Measurements from ENCODE around the gene DICER1.
"Not testable (repeated sequence)": the region's sequence is repeated elsewhere in the genome, so short reads cannot be mapped to it uniquely, and the experiment has no call there.

The DICER1 gene

DNA sequence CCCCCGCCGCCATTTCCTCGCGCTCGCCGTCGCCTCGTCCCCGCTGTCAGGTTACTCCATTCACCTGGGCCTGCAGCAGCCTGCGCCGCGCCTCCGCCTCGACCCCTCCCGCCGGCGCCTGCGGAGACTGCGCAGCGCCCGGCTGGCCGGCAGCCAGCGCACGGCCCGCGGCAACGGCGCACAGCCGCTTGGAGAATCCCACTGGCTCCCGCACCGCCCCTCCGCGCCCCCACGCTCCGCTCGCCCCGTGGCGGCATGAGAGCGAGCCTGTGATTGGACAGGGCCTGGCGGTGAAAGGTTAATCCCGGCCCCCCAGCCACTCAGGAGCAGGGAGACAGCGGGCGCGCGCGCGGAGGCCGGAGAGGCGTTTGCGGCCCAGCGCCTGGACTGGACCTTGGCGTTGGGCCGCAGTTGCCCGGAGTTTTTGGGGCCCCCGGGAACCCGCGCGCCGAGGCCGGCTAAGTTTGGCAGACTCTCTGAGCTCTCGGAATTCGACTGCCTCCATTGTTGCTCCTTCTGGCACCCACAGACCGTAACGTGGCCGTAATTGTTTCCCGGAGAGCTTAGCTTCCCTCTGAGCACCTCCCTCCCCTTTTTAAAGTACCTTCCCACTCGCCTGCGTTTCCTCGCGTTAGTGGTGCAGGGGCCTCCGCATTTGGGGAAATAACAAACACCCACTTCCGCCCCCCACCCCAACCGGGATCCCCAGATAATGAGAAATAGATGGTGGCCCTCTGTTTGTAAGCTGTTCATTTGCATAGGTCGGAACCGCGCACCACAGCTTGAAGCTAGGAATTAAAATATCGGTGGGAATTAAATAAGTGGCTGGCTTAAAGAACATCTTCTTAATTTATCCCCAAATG lies at the start of gene DICER1:
DICER1 (minus strand) TSS at position 203 of the 863 bp plus-strand sequence. CDS start 24,071 bp downstream, outside the sequence.
- no peaks in the 10 kb centered on the region for H3K27me3 ChIP-seq (ENCODE audit: control insufficient read depth in 1 of 2, insufficient read depth in 2 of 2, low read length in 2 of 2)

DNA sequence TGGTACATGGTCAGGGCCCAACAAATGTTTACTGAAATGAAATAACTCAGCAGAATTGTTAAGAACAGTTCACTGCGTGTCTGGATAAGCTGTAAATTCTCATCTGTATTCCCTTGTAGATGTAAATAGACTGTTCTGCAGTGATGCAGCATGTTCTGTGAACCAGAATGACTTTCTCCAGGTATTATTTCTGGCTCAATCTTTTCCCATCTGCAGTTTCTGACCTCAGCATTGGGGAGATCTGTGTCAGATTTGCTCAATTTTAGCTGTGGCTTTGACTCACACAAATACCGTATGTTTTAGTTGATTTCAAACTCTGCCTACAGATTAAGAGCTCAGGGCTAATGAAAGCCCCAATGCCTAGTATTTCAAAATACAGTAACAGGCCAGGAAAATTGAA lies 49.2 kb upstream of the DICER1 start:
- no peaks in the 10 kb centered on the region for H3K4me1 ChIP-seq (ENCODE audit: control insufficient read depth, insufficient read depth, low read length)
- no peaks in the 10 kb centered on the region for H3K27me3 ChIP-seq (ENCODE audit: control insufficient read depth in 1 of 2, insufficient read depth in 2 of 2, low read length in 2 of 2)
- H3K27ac ChIP-seq (ENCODE audit: low read length) = no peak overlapping the region
- H3K36me3 ChIP-seq (ENCODE audit: control insufficient read depth in 2 of 2, insufficient read depth in 2 of 2, low read length in 2 of 2) = no peaks in the 10 kb centered on the region
- H3K9ac ChIP-seq (ENCODE audit: low read length in 2 of 2) = no peak overlapping the region
- no peaks in the 10 kb centered on the region for H3K9me3 ChIP-seq (ENCODE audit: control insufficient read depth in 2 of 2, low read length in 2 of 2)
- H3K4me3 ChIP-seq (ENCODE audit: low read length in 2 of 2) = no peak overlapping the region

More for the DNA sequence above, at the start of gene DICER1:
- Histone ChIP-seq H3K27ac (ENCODE audit: low read length) (peak within 1 kb of the TSS; percentile 93), H3K36me3 (ENCODE audit: control insufficient read depth in 2 of 2, insufficient read depth in 2 of 2, low read length in 2 of 2) (no peaks in the 10 kb centered on the region), H3K9ac (ENCODE audit: low read length in 2 of 2) (peak within 1 kb of the TSS; percentile 92 to 96), H3K9me3 (ENCODE audit: control insufficient read depth in 2 of 2, low read length in 2 of 2) (no peaks in the 10 kb centered on the region), H3K4me3 (ENCODE audit: low read length in 2 of 2) (peak within 1 kb of the TSS; percentile 77 to 81), H3K4me1 (ENCODE audit: control insufficient read depth, insufficient read depth, low read length) (peaks cover 16% of the 10 kb centered on the region)

DNA sequence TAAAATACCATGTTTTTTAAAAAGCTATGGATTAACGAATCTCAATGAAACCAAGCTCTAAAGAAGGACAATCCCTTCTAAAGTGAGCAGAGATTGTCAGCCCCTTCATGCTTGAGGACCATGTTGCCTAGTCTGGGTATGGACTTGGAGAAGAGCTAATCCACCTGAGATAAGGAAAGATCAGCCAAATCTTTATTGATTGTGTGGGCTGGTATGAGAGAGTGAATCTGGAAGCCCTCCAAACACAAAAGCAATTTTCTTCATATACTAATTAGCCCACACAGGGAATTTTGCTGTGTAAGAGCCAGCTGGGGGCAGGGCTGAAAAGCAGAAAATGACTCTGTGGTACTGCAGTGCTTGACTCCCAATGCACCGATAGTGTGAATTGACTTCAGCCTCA lies 47.4 kb upstream of the DICER1 start:
- no peaks in the 10 kb centered on the region for H3K9me3 ChIP-seq (ENCODE audit: control insufficient read depth in 2 of 2, low read length in 2 of 2)
- H3K36me3 ChIP-seq (ENCODE audit: control insufficient read depth in 2 of 2, insufficient read depth in 2 of 2, low read length in 2 of 2) = no peaks in the 10 kb centered on the region

DNA sequence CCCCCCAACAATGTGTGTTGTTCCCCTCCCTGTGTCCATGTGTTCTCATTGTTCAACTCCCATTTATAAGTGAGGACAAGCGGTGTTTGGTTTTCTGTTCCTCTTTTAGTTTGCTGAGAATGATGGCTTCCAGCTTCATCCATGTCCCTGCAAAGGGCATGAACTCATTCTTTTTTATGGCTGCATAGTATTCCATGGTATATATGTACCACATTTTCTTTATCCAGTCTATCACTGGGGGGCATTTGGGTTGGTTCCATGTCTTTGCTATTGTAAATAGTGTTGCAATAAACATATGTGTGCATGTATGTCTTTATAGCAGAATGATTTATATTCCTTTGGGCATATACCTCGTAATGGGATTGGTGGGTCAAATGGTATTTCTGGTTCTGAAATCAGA lies 44.4 kb upstream of the DICER1 start:
- not testable (repeated sequence) for H3K4me3 ChIP-seq (ENCODE audit: low read length in 2 of 2); H3K27ac ChIP-seq (ENCODE audit: low read length); H3K27me3 ChIP-seq (ENCODE audit: control insufficient read depth in 1 of 2, insufficient read depth in 2 of 2, low read length in 2 of 2); H3K9me3 ChIP-seq (ENCODE audit: control insufficient read depth in 2 of 2, low read length in 2 of 2); H3K9ac ChIP-seq (ENCODE audit: low read length in 2 of 2); H3K4me1 ChIP-seq (ENCODE audit: control insufficient read depth, insufficient read depth, low read length); H3K36me3 ChIP-seq (ENCODE audit: control insufficient read depth in 2 of 2, insufficient read depth in 2 of 2, low read length in 2 of 2)

More for the DNA sequence above, 47.4 kb upstream of the DICER1 start:
- Histone ChIP-seq H3K27ac (ENCODE audit: low read length) (no peak overlapping the region), H3K27me3 (ENCODE audit: control insufficient read depth in 1 of 2, insufficient read depth in 2 of 2, low read length in 2 of 2) (no peaks in the 10 kb centered on the region), H3K4me3 (ENCODE audit: low read length in 2 of 2) (no peak overlapping the region), H3K9ac (ENCODE audit: low read length in 2 of 2) (no peak overlapping the region), H3K4me1 (ENCODE audit: control insufficient read depth, insufficient read depth, low read length) (no peaks in the 10 kb centered on the region)

DNA sequence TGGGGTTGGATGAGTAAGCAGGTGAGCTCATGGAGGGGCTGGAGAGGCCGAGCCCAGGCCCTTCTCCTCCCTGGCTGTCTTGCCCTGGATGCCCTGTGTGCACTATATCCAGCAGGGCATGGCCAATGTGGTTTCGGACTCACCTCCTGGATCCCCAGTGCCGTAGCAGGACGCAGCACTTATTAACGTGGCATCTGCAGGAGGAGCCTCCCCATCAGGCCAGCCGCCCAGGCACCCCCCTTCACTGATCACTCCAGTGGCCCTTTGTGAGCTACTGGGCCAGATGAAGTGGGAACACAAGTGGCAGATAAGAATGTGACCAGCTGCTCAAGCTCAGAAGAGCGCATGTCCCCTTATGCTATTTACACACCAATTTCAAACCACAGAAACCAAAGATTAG lies 43.1 kb upstream of the DICER1 start:
- no peaks in the 10 kb centered on the region for H3K36me3 ChIP-seq (ENCODE audit: control insufficient read depth in 2 of 2, insufficient read depth in 2 of 2, low read length in 2 of 2)
- no peak overlapping the region for H3K9ac ChIP-seq (ENCODE audit: low read length in 2 of 2)
- no peak overlapping the region for H3K4me3 ChIP-seq (ENCODE audit: low read length in 2 of 2)
- H3K9me3 ChIP-seq (ENCODE audit: control insufficient read depth in 2 of 2, low read length in 2 of 2) = no peaks in the 10 kb centered on the region
- H3K4me1 ChIP-seq (ENCODE audit: control insufficient read depth, insufficient read depth, low read length) = no peaks in the 10 kb centered on the region
- H3K27me3 ChIP-seq (ENCODE audit: control insufficient read depth in 1 of 2, insufficient read depth in 2 of 2, low read length in 2 of 2) = no peaks in the 10 kb centered on the region
- H3K27ac ChIP-seq (ENCODE audit: low read length) = no peak overlapping the region

GRCh38 chr14:95199298-95199983 lies 42.1 kb upstream of the DICER1 start:
- Histone ChIP-seq H3K9ac (ENCODE audit: low read length in 2 of 2) (no peak overlapping the region), H3K36me3 (ENCODE audit: control insufficient read depth in 2 of 2, insufficient read depth in 2 of 2, low read length in 2 of 2) (no peaks in the 10 kb centered on the region)

GRCh38 chr14:95198320-95198719 lies 41.0 kb upstream of the DICER1 start:
- no peak overlapping the region for H3K9ac ChIP-seq (ENCODE audit: low read length in 2 of 2)
- no peaks in the 10 kb centered on the region for H3K27me3 ChIP-seq (ENCODE audit: control insufficient read depth in 1 of 2, insufficient read depth in 2 of 2, low read length in 2 of 2)
- H3K36me3 ChIP-seq (ENCODE audit: control insufficient read depth in 2 of 2, insufficient read depth in 2 of 2, low read length in 2 of 2) = no peaks in the 10 kb centered on the region
- H3K4me3 ChIP-seq (ENCODE audit: low read length in 2 of 2) = no peak overlapping the region
- H3K27ac ChIP-seq (ENCODE audit: low read length) = no peak overlapping the region
- no peaks in the 10 kb centered on the region for H3K9me3 ChIP-seq (ENCODE audit: control insufficient read depth in 2 of 2, low read length in 2 of 2)
- H3K4me1 ChIP-seq (ENCODE audit: control insufficient read depth, insufficient read depth, low read length) = no peaks in the 10 kb centered on the region

More at GRCh38 chr14:95199298-95199983, 42.1 kb upstream of the DICER1 start:
- no peaks in the 10 kb centered on the region for H3K27me3 ChIP-seq (ENCODE audit: control insufficient read depth in 1 of 2, insufficient read depth in 2 of 2, low read length in 2 of 2)
- H3K4me1 ChIP-seq (ENCODE audit: control insufficient read depth, insufficient read depth, low read length) = no peaks in the 10 kb centered on the region
- no peak overlapping the region for H3K4me3 ChIP-seq (ENCODE audit: low read length in 2 of 2)
- H3K27ac ChIP-seq (ENCODE audit: low read length) = no peak overlapping the region
- no peaks in the 10 kb centered on the region for H3K9me3 ChIP-seq (ENCODE audit: control insufficient read depth in 2 of 2, low read length in 2 of 2)

DNA sequence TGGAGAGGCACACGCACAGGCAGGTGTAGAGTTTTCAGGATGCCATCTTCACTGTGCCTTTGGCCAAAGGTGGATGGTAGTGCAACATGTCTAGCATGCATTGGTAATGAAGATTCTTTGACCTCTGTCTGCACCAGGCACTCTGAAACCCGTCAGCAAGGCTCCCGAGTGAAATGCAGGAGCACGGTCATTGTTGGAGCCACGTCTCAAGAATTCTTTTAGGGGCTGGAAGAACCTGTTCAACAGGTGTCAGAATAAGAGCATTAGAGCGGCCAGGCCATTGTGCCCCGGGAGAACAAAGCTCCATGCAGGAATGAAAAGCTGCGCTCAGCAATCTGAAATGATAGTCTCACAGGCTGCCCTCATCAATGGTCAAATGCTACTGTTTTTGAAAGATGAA lies 40.2 kb upstream of the DICER1 start:
- H3K4me1 ChIP-seq (ENCODE audit: control insufficient read depth, insufficient read depth, low read length) = no peaks in the 10 kb centered on the region
- no peaks in the 10 kb centered on the region for H3K9me3 ChIP-seq (ENCODE audit: control insufficient read depth in 2 of 2, low read length in 2 of 2)
- H3K27ac ChIP-seq (ENCODE audit: low read length) = no peak overlapping the region
- no peak overlapping the region for H3K9ac ChIP-seq (ENCODE audit: low read length in 2 of 2)
- H3K27me3 ChIP-seq (ENCODE audit: control insufficient read depth in 1 of 2, insufficient read depth in 2 of 2, low read length in 2 of 2) = no peaks in the 10 kb centered on the region
- no peaks in the 10 kb centered on the region for H3K36me3 ChIP-seq (ENCODE audit: control insufficient read depth in 2 of 2, insufficient read depth in 2 of 2, low read length in 2 of 2)
- no peak overlapping the region for H3K4me3 ChIP-seq (ENCODE audit: low read length in 2 of 2)

GRCh38 chr14:95196826-95197545 lies 39.7 kb upstream of the DICER1 start:
- Histone ChIP-seq H3K27me3 (ENCODE audit: control insufficient read depth in 1 of 2, insufficient read depth in 2 of 2, low read length in 2 of 2) (no peaks in the 10 kb centered on the region), H3K9ac (ENCODE audit: low read length in 2 of 2) (no peak overlapping the region), H3K36me3 (ENCODE audit: control insufficient read depth in 2 of 2, insufficient read depth in 2 of 2, low read length in 2 of 2) (no peaks in the 10 kb centered on the region), H3K4me3 (ENCODE audit: low read length in 2 of 2) (no peak overlapping the region), H3K27ac (ENCODE audit: low read length) (no peak overlapping the region), H3K9me3 (ENCODE audit: control insufficient read depth in 2 of 2, low read length in 2 of 2) (no peaks in the 10 kb centered on the region), H3K4me1 (ENCODE audit: control insufficient read depth, insufficient read depth, low read length) (no peaks in the 10 kb centered on the region)

DNA sequence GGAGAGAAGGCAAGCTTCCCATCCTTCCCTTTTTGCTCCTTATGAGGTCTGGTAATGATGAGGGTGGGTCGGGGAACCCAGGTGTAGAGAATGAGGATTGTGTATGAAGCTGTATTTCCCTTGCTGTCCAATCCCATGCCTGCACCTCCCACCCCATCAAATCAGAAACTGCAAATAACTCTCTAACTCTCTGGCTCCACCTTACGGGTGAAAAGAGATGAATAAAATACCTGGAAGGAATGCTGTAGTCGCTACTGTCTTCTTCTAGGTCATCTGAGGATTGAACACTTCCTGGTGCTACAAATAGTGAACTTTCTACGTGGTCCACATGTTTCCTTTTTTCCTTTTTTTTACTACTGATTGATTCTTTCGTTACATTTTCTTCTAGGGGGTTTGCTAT lies 38.9 kb upstream of the DICER1 start:
- H3K27me3 ChIP-seq (ENCODE audit: control insufficient read depth in 1 of 2, insufficient read depth in 2 of 2, low read length in 2 of 2) = no peaks in the 10 kb centered on the region

More for the DNA sequence above, 38.9 kb upstream of the DICER1 start:
- no peak overlapping the region for H3K4me3 ChIP-seq (ENCODE audit: low read length in 2 of 2)
- H3K9me3 ChIP-seq (ENCODE audit: control insufficient read depth in 2 of 2, low read length in 2 of 2) = no peaks in the 10 kb centered on the region
- H3K4me1 ChIP-seq (ENCODE audit: control insufficient read depth, insufficient read depth, low read length) = no peaks in the 10 kb centered on the region
- no peaks in the 10 kb centered on the region for H3K36me3 ChIP-seq (ENCODE audit: control insufficient read depth in 2 of 2, insufficient read depth in 2 of 2, low read length in 2 of 2)
- no peak overlapping the region for H3K9ac ChIP-seq (ENCODE audit: low read length in 2 of 2)
- H3K27ac ChIP-seq (ENCODE audit: low read length) = no peak overlapping the region

Measured in stomach smooth muscle (tissue), 2 donors.